Activated CD8-positive, alpha-beta memory T cell treated with anti-CD3 and anti-CD28 coated beads, Interleukin-2, amount 50 U/mL, for 48 hours (primary cell): ENCODE measurements around the gene SLC12A8.

ENCODE experiments used
- DNase-seq: peaks from one replicate; pipeline ENCODE4 v3.0.0-alpha.2; 2020

SLC12A8 gene

DNA sequence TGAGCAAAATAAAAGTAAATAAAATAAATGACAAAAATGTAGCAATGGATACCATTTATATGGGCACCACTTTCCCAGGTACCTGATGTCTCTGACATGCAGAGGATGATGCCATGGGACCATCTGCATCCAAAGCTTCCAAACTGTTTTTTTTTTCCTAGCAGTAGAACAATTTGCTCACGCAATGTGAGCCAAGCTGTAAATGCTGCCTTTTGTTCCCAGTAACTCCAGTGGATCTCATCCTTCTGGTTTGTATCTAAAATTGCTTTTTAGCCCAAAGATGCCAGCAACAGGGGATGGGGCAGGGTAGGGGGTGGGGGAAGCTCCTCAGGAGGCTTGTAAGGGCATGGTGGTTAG, 32.7 kb downstream of the SLC12A8 start:
- no peak for DNase-seq

DNA sequence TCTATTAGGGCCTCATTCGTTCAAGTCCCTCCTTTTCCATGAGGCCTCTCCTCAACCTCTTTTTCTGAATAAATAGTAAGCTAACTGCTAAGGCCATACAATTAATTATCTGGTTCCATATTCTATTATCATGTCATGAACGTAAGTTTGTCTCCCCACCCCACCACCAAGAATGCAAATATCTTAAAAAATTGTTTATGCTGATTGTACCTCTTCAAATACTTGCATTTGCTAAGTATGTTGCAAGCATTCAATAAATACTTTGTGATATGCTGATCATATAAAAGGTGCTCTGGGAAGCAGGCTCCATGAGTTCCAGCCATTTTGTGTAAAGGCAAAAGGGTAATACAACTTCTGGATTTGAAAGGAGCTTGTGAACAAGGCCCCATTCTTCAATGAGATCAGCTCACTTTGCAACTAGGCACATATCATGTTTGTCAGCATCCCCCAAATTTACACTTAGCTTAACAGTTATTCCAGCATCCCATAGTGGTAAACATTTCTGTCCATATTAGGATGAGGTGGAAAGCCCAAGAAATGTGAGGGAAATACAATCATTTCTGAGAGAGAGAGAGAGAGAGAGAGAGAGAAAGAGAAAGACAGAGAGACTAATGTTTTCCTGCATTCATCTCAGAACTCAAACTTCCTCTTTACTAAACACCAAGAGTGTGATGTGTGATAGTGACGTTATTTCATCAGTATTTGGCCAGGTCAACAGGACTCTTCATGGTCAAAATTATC, 33.2 kb downstream of the SLC12A8 start:
- no peak for DNase-seq

DNA sequence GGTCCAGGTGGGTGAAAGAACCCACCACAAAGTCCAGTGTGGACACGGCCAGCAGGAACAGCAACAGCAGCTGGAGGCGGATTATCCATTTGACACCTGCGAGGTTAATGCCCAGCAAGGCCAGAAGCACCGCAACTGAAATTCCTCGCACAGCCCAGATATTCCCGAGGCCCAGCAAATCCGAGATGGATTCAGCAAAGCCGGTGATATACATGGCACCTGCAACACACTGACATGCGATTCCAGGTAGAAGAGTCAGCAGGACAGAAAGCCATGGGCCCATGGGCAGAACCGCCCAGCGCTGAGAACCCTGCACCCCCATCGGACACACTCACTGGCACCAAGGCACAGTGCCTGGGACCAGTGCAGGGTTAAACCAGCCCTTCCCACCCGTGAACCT, 34.8 kb downstream of the SLC12A8 start:
- no peak for DNase-seq

DNA sequence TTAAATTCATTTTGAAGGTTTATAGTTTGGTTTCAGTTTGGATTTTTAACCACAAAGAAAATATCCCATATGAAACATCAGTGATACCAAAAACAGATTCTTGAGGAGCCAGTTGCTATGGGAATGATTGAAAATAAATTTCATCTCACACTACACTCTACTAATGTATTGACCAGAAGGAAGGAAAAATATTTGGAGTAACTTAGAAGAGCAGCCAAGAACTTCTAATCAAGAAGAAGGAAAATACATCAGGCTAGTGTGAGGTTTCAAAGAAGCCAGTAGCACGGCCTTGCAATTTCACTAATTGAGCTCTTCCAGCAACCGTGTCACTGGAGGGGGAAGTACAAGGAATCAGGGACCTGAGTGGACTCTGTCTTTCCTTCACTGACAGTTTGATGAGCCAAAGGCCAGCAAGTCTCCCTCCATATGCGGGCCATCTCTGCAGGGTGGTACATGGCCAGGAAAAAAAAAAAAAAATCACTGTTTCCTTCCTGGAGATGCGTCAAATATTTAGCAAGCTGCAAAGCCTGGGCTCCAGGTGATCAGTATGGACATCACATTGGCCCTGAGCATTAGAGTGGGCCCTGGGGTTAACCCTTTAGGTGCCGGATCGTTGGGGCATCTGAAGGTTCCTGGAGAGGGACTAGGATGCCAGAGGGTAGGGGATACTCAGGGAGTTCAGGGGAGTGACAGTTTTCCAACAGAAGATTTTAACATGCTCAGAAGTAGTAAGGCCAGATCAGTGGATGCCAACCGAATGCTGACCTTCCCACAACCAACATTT, 37.1 kb downstream of the SLC12A8 start:
- DNase-seq = no peak

DNA sequence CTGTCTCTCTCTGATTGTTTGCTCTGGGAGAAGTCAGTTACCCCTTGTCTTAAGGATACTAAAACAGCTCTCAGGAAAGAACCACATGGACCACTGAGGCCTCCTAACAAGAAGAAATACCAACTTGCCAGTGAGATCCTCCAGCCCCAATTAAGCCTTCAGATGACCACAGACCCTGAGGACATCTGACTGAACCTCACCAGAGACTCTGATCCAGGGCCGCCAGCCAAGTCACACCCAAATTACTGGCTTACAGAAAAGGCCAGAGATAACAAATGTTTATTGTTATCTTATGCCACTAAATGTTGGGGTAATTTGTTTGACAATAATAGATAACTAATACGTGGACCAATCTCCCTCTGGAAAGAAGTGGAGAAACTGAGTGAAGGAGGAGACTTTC, 40.2 kb downstream of the SLC12A8 start:
- DNase-seq = no peak

DNA sequence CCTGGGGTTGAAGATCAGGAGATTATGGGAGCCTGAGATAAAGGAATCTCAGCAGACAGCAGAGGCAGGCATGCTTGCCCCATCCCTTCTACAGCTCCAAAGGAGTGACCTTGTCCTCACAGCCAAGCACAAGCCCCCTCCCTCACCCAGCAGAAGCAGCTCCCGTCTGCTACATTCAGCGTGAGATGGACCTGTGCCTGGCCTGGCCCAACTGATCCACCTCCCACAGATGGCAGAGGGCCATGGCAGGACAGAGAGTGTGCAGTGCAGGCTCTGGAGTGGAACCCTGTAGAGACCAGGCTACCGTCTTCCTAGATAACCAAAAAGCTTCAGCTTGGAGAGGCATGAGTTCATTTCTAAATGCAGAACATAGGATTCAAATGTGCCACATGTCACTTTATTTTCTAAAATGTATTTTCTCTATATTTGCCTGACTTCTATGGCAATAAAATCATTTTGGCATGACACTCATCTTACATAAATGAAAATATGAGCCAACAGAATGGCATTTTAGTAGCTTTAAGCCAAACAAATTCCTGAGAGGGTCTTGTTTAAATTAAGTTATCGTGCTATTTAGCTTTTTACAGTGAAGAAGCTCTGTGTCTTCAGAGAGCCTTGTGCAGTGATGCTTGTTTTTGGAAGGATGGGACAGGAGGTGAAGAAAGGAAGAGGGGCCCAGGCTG, 43.7 kb downstream of the SLC12A8 start:
- DNase-seq = no peak

DNA sequence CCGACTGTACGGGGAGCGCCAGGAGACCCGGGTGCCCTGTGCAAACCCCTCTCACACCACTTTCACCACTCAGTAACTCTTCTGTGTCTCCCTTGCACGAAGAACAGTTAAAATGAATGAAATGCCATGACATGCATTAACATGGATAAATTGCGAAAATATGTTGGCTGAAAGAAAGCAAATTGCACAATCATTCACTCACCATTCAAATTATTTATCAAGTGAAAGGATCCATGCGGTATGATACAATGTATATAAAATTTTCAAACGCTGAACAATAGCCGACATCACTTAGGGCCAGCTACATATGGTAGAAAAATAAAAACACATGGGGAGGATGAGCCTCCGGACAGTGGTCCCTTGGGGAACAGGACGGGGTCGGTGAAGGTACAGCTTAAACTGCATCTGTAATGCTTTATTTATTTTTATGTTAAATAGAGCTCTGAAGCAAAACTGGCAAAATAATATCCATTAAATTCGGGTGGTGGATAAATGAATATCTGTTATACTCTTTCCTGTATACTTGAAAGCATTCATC, 45.9 kb downstream of the SLC12A8 start:
- no peak for DNase-seq

DNA sequence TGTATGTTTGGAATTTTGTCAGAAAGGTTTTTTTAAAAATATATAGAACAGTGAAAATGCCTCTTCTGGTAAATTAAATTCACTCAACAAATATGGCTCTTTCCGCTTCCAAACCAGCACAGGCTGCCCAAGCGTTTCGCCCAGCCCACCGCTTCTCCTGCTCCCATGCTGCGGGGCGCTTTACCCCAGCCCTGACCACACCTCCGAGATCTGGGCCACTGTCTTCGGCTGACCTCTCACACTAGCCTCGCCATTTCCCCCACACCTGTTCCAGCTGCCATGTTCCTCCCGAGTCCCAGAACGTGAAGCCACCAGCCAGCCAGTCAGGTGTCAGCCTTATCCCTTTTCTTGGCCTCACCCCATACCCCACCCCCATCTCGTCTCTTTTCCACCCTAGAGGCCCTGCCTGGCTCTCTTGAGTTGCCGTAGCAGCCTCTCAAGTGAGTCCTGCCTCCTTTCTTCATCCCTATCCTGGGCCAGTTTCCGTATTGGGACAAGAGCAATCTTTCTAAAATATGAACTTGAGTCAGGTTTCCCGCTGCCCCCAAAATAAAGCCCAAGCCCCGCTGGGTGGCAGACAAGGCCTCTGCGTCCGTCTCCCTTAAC, 46.5 kb downstream of the SLC12A8 start:
- DNase-seq = no peak

DNA sequence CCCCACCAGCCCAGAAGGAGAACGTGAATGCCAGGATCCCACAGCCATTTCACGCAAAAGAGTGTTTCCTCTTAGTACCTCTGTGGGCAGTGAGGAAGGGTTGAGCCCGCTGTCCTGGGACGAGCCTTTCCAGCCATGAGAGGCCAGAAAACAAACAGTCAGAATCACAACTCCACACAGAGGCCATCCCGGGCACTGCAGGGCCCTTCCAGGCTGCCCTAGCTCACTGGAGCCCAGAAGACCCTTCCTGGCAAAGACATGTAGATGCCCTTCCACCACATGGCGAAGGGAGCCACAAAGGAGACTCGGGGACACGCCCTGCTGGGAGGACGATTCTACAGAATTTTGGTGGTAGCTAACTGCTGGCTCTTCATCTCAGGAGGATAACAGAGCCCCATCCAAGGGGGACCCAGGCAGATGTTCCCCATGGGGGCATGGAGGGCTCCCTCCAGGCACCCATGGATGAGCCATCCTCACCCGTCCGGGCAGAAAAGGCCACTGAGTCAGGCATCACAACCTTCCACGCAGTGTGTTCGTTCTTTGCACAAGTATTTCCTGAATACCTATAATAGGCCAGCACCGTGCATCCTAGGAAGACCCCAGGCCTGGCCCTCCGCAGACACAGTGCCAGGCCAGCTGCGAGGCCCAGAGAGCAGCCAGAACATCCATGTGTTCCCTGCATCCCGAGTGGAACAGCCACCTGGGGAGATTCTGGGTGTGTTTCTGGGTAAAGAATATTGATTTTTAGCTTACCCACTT, 47.2 kb downstream of the SLC12A8 start:
- no peak for DNase-seq

DNA sequence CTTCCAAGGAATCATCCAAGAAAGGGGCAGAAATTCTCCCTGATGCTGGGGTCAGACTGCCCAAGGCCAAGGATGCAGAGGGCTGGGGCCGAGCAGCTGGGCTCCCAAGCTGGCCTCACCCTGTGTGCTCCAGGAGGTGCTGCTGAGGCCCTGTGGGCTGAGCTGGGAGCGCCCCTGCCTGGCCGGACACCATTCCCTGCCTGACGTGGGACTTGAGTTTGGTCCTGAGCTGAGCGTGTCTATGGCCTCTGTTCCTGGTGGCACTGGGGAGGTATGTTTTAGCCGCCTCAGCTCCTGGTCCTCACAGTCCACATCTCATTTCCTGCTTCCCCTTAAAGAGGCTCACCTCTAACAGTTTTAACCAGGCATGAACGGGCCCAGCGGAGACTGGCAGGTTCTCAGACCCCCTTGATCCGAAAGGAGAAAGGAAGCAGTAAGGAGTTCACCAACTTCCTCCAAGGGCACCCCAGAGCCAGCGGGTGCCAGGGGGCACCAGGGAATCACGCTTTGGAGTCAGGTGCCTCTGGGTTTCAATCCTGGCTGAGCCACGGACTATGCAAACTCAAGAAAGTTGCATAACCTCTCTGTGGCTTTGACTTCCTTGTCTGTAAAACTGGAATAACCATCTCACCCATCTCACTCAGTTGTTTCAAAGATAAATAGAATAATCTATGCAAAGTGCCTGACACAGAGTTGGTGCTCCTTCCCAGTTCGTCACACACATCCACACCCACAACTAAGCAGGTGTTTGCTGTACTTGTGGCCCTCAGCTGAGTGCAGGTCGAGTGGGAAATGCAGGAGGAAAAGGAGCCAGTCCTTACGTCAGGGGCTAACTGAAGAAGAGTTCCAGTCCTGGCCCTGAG, 48.6 kb downstream of the SLC12A8 start:
- DNase-seq = no peak

DNA sequence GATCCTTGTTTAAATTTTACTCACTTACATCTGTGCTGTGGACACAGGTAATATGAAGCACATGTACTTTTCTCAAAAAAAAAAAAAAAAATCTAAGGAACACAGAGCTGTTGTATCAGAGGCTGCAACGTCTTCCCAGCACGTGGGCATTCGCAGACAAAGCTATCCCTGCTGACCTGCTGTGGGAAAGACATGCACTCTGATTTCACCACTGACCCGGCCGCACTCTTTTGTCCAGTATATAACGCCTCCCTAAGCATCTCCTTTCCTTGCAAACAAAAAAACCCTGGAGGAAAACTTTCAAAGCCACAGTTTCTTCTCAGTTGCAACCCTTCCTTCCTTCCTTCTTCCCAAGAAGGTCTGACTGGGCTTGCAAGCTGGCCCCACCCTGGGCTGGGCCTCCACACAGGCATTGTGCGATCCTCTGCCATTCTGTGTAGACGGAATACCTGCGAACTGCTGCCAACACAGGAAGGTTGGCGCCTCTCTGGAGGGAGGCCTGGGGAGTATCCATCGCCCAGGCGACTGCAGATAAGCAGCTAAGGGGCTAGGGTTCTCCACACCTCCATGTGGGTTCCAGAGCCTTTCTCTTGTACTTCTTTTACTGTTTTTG, 50.8 kb downstream of the SLC12A8 start:
- no peak for DNase-seq

DNA sequence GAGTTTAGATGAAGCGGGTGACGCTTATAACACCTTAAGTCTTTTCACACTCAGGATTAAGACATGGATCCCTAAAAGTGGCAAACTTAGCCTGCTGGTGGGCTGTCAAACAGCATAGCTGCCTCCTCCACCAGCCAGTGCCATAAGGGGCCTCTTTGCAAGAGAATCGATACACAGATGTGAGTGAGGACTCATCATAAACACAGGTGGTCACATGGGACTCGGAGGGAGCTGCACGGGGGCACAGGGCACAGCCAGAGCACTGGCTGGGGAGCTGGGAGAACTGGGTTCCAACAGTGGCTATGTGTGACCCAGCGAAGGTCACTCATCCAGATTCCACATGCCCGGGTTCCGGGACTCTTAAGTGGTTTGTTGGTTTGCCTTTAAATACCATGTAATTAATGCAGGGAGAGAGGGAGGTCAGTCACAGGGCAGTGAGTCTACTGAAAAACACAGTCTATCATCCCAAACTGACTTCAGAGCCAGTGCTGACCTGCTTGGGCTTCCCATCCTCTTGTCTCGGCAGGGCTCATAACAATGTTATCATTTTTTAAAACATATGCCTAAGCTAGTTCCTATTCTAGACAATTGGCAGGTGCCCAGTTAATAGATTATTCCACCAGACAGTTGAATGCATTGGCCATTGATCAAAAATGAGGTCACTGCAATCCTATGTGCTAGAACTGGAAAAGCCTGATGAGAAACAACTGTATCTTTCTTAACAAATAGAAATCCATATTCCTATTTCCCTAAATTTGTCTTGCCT, 51.8 kb downstream of the SLC12A8 start:
- DNase-seq = no peak

DNA sequence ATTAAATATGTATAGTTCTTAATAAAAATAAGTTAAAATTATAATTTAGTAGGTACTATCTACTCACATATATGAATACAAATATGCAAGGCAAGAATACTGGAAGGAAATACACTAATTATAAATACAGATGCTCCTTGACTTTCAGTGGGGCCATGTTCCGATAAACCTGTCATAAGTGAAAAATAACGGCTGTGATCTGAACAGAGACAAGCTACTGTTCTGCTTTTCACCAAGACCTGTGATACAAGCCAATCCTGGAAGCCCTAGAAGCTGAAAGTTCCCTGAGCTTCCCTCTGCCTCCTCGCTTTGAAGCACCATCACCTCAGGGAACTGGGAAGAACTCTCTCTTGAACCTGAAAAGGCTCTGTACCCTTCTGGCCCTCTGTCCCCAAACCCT, 55.4 kb downstream of the SLC12A8 start:
- DNase-seq = no peak

DNA sequence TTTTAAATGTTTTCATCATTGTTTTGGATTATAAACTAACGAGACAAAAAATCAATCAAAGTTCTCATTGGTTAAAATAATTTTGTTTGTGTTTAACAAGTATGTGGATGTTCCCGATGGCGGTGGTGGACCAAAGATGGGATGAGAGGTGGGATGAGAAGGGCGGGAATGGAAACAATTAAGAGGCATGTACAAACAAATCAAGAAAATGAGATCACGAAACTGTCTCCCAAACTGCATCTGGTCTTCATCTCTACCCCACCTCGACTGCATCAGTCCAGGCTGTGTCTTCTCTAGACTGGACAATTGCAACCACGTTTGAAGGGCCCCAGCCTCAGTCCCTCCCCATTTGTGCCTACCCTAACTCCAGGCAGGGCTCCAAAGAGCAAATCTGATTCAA, 56.1 kb downstream of the SLC12A8 start:
- DNase-seq = no peak

DNA sequence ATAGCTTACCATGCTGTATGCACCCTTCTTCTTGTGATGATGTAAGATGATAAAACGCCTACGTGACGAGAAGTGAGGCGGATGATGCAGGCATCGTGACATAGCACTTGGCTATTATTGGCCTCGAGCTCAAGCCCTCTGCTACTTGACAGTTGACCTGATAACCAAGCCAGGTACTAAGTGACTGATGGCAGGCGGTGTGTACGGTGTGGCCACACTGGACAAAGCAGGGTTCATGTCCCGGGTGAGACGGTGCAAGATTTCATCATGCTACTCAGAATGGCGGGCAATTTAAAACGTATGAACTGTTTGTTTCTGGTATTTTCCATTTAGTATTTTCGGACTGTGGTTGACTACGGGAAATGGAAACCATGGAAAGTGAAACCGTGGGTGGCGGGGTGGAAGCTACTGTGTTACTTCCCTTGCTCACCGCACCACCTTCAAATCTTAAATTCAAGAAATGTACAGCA, 57.7 kb downstream of the SLC12A8 start:
- peak; percentile 51 for DNase-seq

DNA sequence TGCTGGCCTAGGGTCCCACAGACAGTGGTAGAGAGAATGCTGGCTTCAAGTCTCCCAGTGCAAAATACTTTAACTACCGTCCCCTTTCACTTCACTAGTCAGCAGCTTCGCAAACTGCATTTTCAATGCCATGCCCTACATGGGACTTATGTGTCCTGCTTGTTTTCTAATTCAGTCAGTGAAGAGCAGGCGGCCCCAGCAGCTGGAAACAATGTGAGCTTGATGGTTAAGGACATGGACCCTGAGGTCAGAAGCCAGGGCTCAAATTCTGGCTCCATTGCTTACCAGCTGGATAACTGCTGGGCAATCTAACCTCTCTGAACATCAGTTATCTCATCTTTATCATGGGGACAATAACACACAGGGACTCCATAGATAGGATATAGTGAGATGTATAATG, 58.4 kb downstream of the SLC12A8 start:
- no peak for DNase-seq

DNA sequence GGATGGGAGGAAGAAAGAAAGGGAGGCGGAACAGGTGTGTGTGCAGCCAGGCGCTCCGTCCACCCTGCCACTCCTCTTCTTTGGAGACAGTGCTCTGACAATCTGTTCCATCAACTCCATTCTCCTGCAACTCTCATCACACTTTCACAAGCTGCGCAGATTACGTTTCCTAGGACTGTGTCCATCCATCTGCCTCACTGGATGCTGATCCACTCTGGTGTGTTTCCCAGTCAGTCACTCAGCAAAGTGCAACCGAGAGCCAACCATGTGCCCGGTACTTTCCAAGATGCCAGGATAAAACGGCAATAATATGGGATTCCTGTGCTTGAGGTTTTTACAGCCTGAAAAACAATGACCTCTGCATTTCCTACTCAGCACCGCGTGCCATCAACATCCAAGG, 59.6 kb downstream of the SLC12A8 start:
- no peak for DNase-seq

DNA sequence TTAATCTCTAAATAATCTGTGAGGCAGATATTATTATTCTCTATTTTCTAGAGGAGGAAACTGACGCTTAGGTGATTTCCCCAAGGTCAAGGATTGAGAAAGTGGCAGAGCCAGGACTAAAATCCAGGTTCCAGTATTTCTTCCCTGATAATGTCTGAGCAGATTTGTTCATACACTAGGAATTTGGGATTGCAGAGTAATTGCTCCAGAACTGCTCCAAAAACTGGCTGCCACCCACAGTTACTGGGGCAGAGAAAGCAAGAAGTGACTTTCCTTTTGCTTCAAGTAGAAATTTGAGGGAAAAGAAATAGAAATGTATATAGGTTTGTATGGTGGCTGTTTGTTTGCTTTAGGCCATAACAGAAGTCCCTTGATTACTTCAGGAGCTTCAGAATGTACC, 60.6 kb downstream of the SLC12A8 start:
- no peak for DNase-seq

DNA sequence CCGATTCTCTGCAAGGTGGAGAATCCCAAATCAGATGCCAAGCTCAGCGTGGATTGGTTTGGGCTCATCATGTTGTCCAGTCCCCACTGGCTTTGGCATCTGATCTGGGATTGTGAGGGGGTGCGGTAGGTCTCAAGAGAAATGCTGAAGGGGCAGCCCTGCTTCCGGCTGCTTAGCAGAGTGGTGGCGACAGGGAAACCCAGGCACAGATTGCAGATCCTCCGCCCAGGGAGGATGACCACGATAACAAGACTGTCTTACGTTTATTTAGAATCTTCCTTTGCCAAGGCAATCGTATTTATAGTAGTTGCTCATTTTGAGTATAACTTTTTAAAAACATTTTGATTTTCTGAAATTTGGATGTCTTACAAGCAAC, 61.1 kb downstream of the SLC12A8 start:
- no peak for DNase-seq
